ENCODE results near the gene CAPN8. TPM values are rescaled to one million over a fixed set of nuclear protein-coding genes. Genes with fewer than 3 reads are reported as not detected.

Gene CAPN8
- total and polyA plus RNA-seq, 10 donors: 0.08 to 0.73 TPM; not detected in 8

DNA sequence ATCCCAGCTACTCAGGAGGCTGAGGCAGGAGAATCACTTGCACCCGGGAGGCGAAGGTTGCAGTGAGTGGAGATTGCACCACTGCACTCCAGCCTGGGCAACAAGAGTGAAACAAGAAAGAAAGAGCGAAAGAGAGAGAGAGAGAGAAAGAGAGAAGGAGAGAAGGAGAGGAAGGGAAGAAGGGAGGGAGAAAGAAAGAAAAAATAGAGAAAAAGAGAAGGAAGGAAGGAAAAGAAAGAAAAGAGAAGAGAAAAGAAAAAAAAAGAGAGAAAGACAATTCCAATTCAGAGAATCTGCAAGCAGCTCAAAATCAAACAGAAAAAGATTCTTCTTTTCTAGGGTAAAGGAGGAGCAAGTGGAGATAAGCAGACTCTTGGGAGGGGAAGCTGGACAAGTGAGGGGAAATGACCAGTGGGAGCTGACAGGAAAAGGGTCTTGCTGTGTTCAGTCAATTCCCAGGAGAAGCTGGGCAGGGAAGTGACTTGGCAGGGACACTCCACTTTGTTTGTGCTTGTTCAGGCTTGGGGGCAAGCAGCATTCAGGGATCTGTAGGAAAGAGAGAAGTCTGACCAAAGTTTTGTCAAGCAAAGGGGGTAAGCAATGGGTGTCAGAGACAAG lies 43.3 kb upstream of the CAPN8 start:
- no peak for TF ChIP-seq POLR2A (IDR thresholded peaks at IDR 0.05)
- no peak for TF ChIP-seq POLR2AphosphoS5 (IDR thresholded peaks at IDR 0.05)
- no peak for TF ChIP-seq CTCF (IDR thresholded peaks at IDR 0.05 in 8 of 11, conservative IDR thresholded peaks at IDR 0.05 in 3 of 11)
- no peaks in the 10 kb centered on the region for H3K27me3 ChIP-seq (replicated peaks in 1 of 7)
- no peaks in the 10 kb centered on the region for H3K36me3 ChIP-seq
- H3K4me1 ChIP-seq: peaks cover 17 to 71% (median 36%) of the 10 kb centered on the region in 6 donors
- H3K27ac ChIP-seq: no peak overlapping the region
- H3K4me3 ChIP-seq: no peak overlapping the region
- no peaks in the 10 kb centered on the region for H3K9me3 ChIP-seq
- no peak for DNase-seq
- intact Hi-C loops (cut with DNase I; ENCODE audit: low total_unique reads): no loop called here
- whole genome bisulfite sequencing, 5 donors: 87 to 99% (median 95%) methylated on average over 3 of the region's 3 CpGs

GRCh38 chr1:223708001-223708359 lies 42.5 kb upstream of the CAPN8 start:
- no peak for DNase-seq

DNA sequence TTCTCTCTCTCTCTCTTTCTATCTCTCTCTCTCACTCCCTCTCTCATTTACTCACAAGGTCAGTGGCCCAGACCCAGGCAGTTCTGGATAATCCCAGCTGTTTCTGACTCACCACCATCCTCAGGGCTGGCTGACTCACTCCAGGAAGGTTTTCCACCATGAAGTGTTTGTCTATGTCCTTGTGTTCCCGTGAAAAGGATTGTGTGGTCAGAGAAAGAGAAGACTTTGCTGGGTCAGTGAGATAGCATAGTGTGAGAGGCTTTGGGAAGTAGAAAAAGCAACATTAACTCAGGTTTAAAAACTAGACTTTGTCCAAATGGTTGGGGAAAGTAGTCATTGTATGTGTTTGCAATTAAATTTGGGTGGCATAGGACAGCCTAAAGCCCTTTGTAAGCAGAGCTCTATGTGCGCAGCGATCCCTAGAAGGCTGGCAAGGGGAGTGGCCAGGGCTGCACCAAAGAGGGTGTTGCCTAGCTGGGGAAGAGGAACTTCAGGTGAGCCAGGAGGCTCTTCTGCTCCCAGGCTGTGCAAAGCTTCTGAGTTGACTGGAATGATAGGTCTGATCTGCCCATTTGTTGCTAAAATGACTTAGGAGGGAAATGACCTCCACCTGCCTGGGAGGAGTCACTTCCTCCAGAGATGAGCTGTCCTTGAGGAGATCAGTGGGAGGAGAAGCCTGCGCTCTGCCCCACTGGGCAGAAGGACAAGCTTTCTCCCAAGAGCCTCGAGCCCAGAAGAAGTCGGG lies 41.9 kb upstream of the CAPN8 start:
- whole genome bisulfite sequencing, 5 donors: 56 to 84% (median 71%) methylated on average over 6 of the region's 6 CpGs
- H3K27ac ChIP-seq: peak overlapping the region in 7 of 8 donors; percentile 5 to 68 (median 43)

More at GRCh38 chr1:223708001-223708359, 42.5 kb upstream of the CAPN8 start:
- peak in 1 of 11 experiments; percentile 8 for TF ChIP-seq CTCF (IDR thresholded peaks at IDR 0.05 in 8 of 11, conservative IDR thresholded peaks at IDR 0.05 in 3 of 11)
- no peak for TF ChIP-seq POLR2A (IDR thresholded peaks at IDR 0.05)
- peak in 1 of 3 donors; percentile 1 for TF ChIP-seq POLR2AphosphoS5 (IDR thresholded peaks at IDR 0.05)
- Histone ChIP-seq H3K9me3 (no peaks in the 10 kb centered on the region), H3K4me1 (peaks cover 9 to 63% (median 28%) of the 10 kb centered on the region in 6 donors), H3K36me3 (no peaks in the 10 kb centered on the region), H3K27ac (peak overlapping the region in 5 of 8 donors; percentile 5 to 68 (median 59)), H3K27me3 (replicated peaks in 1 of 7) (no peaks in the 10 kb centered on the region), H3K4me3 (no peak overlapping the region)
- WGBS, 5 donors: 71 to 93% (median 84%) methylated on average over 5 of the region's 5 CpGs
- intact Hi-C loops (cut with DNase I; ENCODE audit: low total_unique reads): no loop called here

More for the DNA sequence above, 41.9 kb upstream of the CAPN8 start:
- Histone ChIP-seq H3K9me3 (no peaks in the 10 kb centered on the region), H3K27me3 (replicated peaks in 1 of 7) (no peaks in the 10 kb centered on the region), H3K4me1 (peaks cover 7 to 61% (median 28%) of the 10 kb centered on the region in 6 donors), H3K36me3 (no peaks in the 10 kb centered on the region), H3K4me3 (no peak overlapping the region)
- peak in 1 of 3 donors; percentile 10 for TF ChIP-seq POLR2AphosphoS5 (IDR thresholded peaks at IDR 0.05)
- TF ChIP-seq POLR2A (IDR thresholded peaks at IDR 0.05): no peak
- no peak for TF ChIP-seq CTCF (IDR thresholded peaks at IDR 0.05 in 8 of 11, conservative IDR thresholded peaks at IDR 0.05 in 3 of 11)
- DNase-seq: no peak
- intact Hi-C loops (cut with DNase I; ENCODE audit: low total_unique reads): no loop called here

All from spleen (tissue), 11 donors.